ENCODE data around the gene KRT3. TPM values are rescaled to one million over a fixed set of nuclear protein-coding genes. Genes with fewer than 3 reads are reported as not detected.

Gene KRT3
- total RNA-seq, 2 experiments from 2014 or later, result not detected

DNA sequence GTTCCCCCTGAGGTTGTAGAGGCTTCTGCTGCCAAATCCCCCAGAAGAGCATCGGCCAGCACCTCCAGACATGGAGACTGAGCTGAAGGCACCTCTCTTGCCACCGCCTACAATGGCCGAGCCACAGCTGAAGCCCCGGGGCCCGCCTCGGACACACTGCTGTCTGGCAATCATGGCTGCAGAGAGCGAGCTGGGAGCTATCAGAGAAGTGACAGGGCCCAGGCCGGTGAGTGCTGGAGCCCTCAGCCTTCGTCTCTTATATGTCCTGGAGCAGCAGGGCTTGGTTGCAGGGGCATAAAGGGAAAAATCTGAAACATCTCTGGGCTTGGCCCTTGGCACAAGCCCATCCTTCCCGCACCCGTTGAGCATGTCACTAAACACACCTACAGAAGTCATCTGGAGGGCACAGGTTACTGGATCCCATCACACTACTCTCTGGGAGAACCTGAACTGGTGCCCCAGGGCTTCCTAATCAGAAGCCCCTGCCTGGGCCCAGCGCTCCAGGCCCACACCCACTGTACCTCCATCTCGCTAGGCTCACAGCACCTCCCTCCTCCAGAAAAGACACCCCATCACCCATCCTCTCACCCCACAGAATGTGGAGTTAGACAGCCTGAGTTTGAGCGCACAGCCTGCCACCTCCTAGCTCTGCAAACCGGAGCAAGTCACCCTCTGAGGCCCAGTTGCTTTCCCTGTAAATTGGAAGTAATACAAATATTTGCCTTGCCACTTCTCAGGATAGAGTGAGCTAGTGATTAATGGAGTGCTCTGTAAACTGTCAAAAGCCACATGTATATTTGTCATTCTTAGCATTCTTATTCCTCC lies 18.2 kb upstream of the KRT3 start, which contains the start of gene KRT4:
KRT4 (minus strand) TSS at position 232 of the 825 bp plus-strand sequence; CDS start at position 174, 58 bp downstream.
- POLR2A ChIA-PET, result no interaction called here

DNA sequence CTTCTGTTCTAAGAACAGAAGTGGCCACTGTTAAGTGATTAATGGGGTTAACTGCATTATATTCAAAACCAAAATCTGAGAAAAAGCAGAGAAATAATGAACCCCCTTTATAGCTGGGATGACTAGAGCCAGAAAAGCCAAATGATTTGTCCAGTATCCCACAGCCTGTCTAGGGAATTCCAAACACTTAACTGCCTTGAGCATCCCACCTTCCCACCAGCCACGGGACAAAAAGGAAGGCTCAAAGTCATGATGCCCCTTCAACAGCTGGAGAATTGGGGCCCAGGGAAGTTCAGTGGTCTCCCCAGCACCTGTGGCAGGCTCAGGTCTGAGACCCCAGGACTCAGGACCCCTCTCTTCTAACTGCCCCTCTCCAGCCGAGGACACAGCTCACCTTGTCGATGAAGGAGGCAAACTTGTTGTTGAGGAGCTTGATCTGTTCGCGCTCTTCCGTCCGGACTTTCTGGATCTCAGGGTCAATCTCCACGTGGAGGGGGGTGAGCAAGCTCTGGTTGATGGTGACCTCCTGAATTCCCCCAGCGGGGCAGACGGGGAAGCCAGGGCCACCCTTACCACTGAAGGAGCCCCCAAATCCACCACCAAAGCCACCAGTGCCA lies 17.4 kb upstream of the KRT3 start:
- H3K4me3 Mint-ChIP-seq, result no peak overlapping the region
- TF ChIP-seq, protein P1, sequence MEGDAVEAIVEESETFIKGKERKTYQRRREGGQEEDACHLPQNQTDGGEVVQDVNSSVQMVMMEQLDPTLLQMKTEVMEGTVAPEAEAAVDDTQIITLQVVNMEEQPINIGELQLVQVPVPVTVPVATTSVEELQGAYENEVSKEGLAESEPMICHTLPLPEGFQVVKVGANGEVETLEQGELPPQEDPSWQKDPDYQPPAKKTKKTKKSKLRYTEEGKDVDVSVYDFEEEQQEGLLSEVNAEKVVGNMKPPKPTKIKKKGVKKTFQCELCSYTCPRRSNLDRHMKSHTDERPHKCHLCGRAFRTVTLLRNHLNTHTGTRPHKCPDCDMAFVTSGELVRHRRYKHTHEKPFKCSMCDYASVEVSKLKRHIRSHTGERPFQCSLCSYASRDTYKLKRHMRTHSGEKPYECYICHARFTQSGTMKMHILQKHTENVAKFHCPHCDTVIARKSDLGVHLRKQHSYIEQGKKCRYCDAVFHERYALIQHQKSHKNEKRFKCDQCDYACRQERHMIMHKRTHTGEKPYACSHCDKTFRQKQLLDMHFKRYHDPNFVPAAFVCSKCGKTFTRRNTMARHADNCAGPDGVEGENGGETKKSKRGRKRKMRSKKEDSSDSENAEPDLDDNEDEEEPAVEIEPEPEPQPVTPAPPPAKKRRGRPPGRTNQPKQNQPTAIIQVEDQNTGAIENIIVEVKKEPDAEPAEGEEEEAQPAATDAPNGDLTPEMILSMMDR (IDR thresholded peaks at IDR 0.05), result no peak
- no peak for DNase-seq
- no peaks in the 10 kb centered on the region for H3K27me3 Mint-ChIP-seq
- H3K4me1 Mint-ChIP-seq (ENCODE audit: low read depth), result peaks cover 10% of the 10 kb centered on the region
- intact Hi-C loops (cut with micrococcal nuclease), result no loop called here
- no peak overlapping the region for H3K27ac Mint-ChIP-seq
- ChIA-PET CTCF (interaction anchor here (1.0 to 1.8 kb wide), 2 partner anchors 71 to 72 kb away, joined by 3 to 4 read pairs; no protein-coding TSS in a partner anchor), POLR2A (no interaction called here)
- no peak for ATAC-seq
- H3K9me3 Mint-ChIP-seq, result no peaks in the 10 kb centered on the region
- no peaks in the 10 kb centered on the region for H3K36me3 Mint-ChIP-seq (ENCODE audit: low read depth)

More for the DNA sequence above, 18.2 kb upstream of the KRT3 start, which contains the start of gene KRT4:
- ATAC-seq (no peak), DNase-seq (no peak)
- H3K27ac Mint-ChIP-seq, result no peak within 1 kb of the TSS
- no peaks in the 10 kb centered on the region for H3K36me3 Mint-ChIP-seq (ENCODE audit: low read depth)
- peaks cover 10% of the 10 kb centered on the region for H3K4me1 Mint-ChIP-seq (ENCODE audit: low read depth)
- CTCF ChIA-PET, result interaction anchor here (1.8 kb wide), 1 partner anchor 71 kb away, joined by 4 read pairs; no protein-coding TSS in a partner anchor
- no peaks in the 10 kb centered on the region for H3K9me3 Mint-ChIP-seq
- TF ChIP-seq, protein P1 (IDR thresholded peaks at IDR 0.05), result no peak
- intact Hi-C loops (cut with micrococcal nuclease), result no loop called here
- H3K27me3 Mint-ChIP-seq, result no peaks in the 10 kb centered on the region
- H3K4me3 Mint-ChIP-seq, result no peak within 1 kb of the TSS

DNA sequence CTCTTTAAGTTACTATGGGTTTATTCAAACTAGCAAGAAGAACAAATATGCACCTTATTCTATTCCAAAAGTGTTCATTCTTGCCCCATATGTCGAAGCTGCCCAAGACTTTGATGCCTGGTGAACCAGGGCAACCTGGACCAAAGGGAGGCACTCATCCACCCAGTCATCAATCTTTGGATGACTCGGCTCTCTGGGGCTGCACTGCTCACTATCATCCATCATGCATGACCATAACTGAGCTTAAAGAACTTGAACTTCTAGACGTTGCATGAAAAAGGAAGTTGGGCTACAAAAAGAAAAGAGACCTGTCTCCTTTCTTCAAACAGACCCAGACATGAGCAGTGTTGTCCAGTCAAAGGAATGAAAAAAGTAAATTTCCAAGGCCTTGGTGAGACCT lies 16.8 kb upstream of the KRT3 start:
- no peaks in the 10 kb centered on the region for H3K36me3 Mint-ChIP-seq (ENCODE audit: low read depth)
- H3K27me3 Mint-ChIP-seq, result no peaks in the 10 kb centered on the region
- DNase-seq, result no peak
- TF ChIP-seq, protein P1 (IDR thresholded peaks at IDR 0.05), result no peak
- no peak for ATAC-seq
- H3K9me3 Mint-ChIP-seq, result no peaks in the 10 kb centered on the region
- ChIA-PET CTCF (interaction anchor here (1.0 to 1.8 kb wide), 2 partner anchors 72 to 73 kb away, joined by 3 to 4 read pairs; no protein-coding TSS in a partner anchor), POLR2A (no interaction called here)
- intact Hi-C loops (cut with micrococcal nuclease), result no loop called here
- H3K27ac Mint-ChIP-seq, result no peak overlapping the region
- peaks cover 5% of the 10 kb centered on the region for H3K4me1 Mint-ChIP-seq (ENCODE audit: low read depth)
- no peak overlapping the region for H3K4me3 Mint-ChIP-seq

DNA sequence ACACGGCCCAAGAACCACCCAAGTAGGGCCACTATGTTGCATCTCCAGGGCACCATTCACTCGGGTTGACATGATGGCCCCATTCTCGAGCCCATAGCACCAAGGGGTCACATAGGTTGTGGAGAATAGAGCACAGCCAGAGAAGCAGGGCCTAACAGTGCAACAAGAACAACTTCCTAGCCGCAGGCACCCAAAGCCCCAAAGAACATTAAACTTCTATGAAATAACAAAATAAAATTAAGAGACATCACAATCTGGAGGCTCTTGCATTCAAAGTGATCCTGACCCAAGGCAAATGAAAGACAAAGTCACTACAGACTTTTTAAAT lies 16.1 kb upstream of the KRT3 start:
- POLR2A ChIA-PET, result no interaction called here
- Mint-ChIP-seq H3K27ac (no peak overlapping the region), H3K27me3 (no peaks in the 10 kb centered on the region), H3K9me3 (no peaks in the 10 kb centered on the region), H3K4me3 (no peak overlapping the region), H3K36me3 (ENCODE audit: low read depth) (no peaks in the 10 kb centered on the region), H3K4me1 (ENCODE audit: low read depth) (no peaks in the 10 kb centered on the region)
- CTCF ChIA-PET, result interaction anchor here (1.0 kb wide), 1 partner anchor 72 kb away, joined by 3 read pairs; no protein-coding TSS in a partner anchor
- TF ChIP-seq, protein P1 (IDR thresholded peaks at IDR 0.05), result no peak
- intact Hi-C loops (cut with micrococcal nuclease), result no loop called here
- ATAC-seq (no peak), DNase-seq (no peak)

Data from activated CD8-positive, alpha-beta T cell treated with anti-CD3 and anti-CD28 coated beads for 36 hours (primary cell).